Activated naive CD4-positive, alpha-beta T cell treated with anti-CD3 and anti-CD28 coated beads, Interleukin-2, amount 50 U/mL, for 72 hours (primary cell): ENCODE data around the gene SUGCT. TPM values are rescaled to one million over a fixed set of nuclear protein-coding genes. Genes with fewer than 3 reads are reported as not detected.

Source experiments
- ATAC-seq, 2 donors: fragments of 150-1000 bp; cut with Tn5 transposase; 2 replicates each; pipeline ENCODE4 v1.10.0; 2021; ENCODE audit warnings: mild to moderate bottlenecking in 2 of 2, moderate library complexity in 2 of 2
- DNase-seq, 2 donors: peaks; one replicate each; pipeline ENCODE4 v3.0.0; 2021 to 2022; ENCODE audit warnings: low spot score in 2 of 2
- H3K27ac Mint-ChIP-seq, 2 donors: one replicate each; pipeline ENCODE4 v1.8.0; 2022; ENCODE audit warnings: mild to moderate bottlenecking in 2 of 2, mixed read lengths in 2 of 2
- H3K36me3 Mint-ChIP-seq, 2 donors: one replicate each; pipeline ENCODE4 v1.8.0; 2022; ENCODE audit warnings: mixed read lengths in 2 of 2
- H3K9me3 Mint-ChIP-seq, 2 donors: one replicate each; pipeline ENCODE4 v1.8.0; 2022; ENCODE audit warnings: mixed read lengths in 2 of 2
- total RNA-seq, 2 donors: library from RNA; stranded (reverse); gene quantifications; one replicate each; pipeline ENCODE4 v1.2.3, GENCODE V29; 2022

Gene SUGCT
- total RNA-seq, 2 donors from 2014 or later, result 1.1 to 1.8 TPM

- H3K9me3 Mint-ChIP-seq, result no peaks in the 10 kb centered on the region
- H3K27ac Mint-ChIP-seq, result no peak overlapping the region
- DNase-seq (no peak), ATAC-seq (no peak)
- H3K36me3 Mint-ChIP-seq, result no peaks in the 10 kb centered on the region
Measured at GRCh38 chr7:40525764-40526163, 391.0 kb downstream of the SUGCT start.

- DNase-seq (no peak), ATAC-seq (no peak)
- no peaks in the 10 kb centered on the region for H3K36me3 Mint-ChIP-seq
- H3K27ac Mint-ChIP-seq, result no peak overlapping the region
- H3K9me3 Mint-ChIP-seq, result no peaks in the 10 kb centered on the region
Measured at GRCh38 chr7:40526951-40527715, 392.3 kb downstream of the SUGCT start.

- H3K27ac Mint-ChIP-seq, result no peak overlapping the region
Measured at GRCh38 chr7:40527723-40528122, 392.9 kb downstream of the SUGCT start.

GRCh38 chr7:40530292-40530691 lies 395.5 kb downstream of the SUGCT start:
- Mint-ChIP-seq H3K36me3 (no peaks in the 10 kb centered on the region), H3K9me3 (no peaks in the 10 kb centered on the region), H3K27ac (no peak overlapping the region)
- DNase-seq, result no peak
- ATAC-seq, result no peak

More at GRCh38 chr7:40527723-40528122, 392.9 kb downstream of the SUGCT start:
- ATAC-seq, result no peak
- Mint-ChIP-seq H3K36me3 (no peaks in the 10 kb centered on the region), H3K9me3 (no peaks in the 10 kb centered on the region)
- no peak for DNase-seq

- Mint-ChIP-seq H3K9me3 (no peaks in the 10 kb centered on the region), H3K36me3 (no peaks in the 10 kb centered on the region), H3K27ac (no peak overlapping the region)
- ATAC-seq, result no peak
- no peak for DNase-seq
Measured at GRCh38 chr7:40531956-40532355, 397.2 kb downstream of the SUGCT start.

GRCh38 chr7:40535678-40536077 lies 400.9 kb downstream of the SUGCT start:
- Mint-ChIP-seq H3K9me3 (no peaks in the 10 kb centered on the region), H3K27ac (no peak overlapping the region), H3K36me3 (no peaks in the 10 kb centered on the region)
- DNase-seq, result no peak
- no peak for ATAC-seq

GRCh38 chr7:40536421-40536820 lies 401.6 kb downstream of the SUGCT start:
- Mint-ChIP-seq H3K36me3 (no peaks in the 10 kb centered on the region), H3K27ac (no peak overlapping the region), H3K9me3 (no peaks in the 10 kb centered on the region)
- ATAC-seq (no peak), DNase-seq (no peak)

GRCh38 chr7:40538281-40538680 lies 403.5 kb downstream of the SUGCT start:
- DNase-seq, result no peak
- H3K27ac Mint-ChIP-seq, result no peak overlapping the region
- H3K36me3 Mint-ChIP-seq, result no peaks in the 10 kb centered on the region
- no peak for ATAC-seq
- no peaks in the 10 kb centered on the region for H3K9me3 Mint-ChIP-seq

GRCh38 chr7:40541336-40541735 lies 406.5 kb downstream of the SUGCT start:
- Mint-ChIP-seq H3K27ac (no peak overlapping the region), H3K9me3 (no peaks in the 10 kb centered on the region), H3K36me3 (no peaks in the 10 kb centered on the region)
- ATAC-seq (no peak), DNase-seq (no peak)

GRCh38 chr7:40542982-40543741 lies 408.4 kb downstream of the SUGCT start:
- DNase-seq, result no peak
- Mint-ChIP-seq H3K36me3 (no peaks in the 10 kb centered on the region), H3K27ac (no peak overlapping the region), H3K9me3 (no peaks in the 10 kb centered on the region)
- ATAC-seq, result no peak

- no peaks in the 10 kb centered on the region for H3K9me3 Mint-ChIP-seq
- no peaks in the 10 kb centered on the region for H3K36me3 Mint-ChIP-seq
- H3K27ac Mint-ChIP-seq, result no peak overlapping the region
- no peak for DNase-seq
- ATAC-seq, result no peak
Measured at GRCh38 chr7:40544221-40544723, 409.5 kb downstream of the SUGCT start.

- Mint-ChIP-seq H3K27ac (no peak overlapping the region), H3K9me3 (no peaks in the 10 kb centered on the region), H3K36me3 (no peaks in the 10 kb centered on the region)
- ATAC-seq (no peak), DNase-seq (no peak)
Measured at GRCh38 chr7:40544871-40545303, 410.1 kb downstream of the SUGCT start.

- no peak overlapping the region for H3K27ac Mint-ChIP-seq
- ATAC-seq, result no peak
- DNase-seq, result no peak
- H3K9me3 Mint-ChIP-seq, result no peaks in the 10 kb centered on the region
- H3K36me3 Mint-ChIP-seq, result no peaks in the 10 kb centered on the region
Measured at GRCh38 chr7:40545739-40546138, 410.9 kb downstream of the SUGCT start.

- no peaks in the 10 kb centered on the region for H3K36me3 Mint-ChIP-seq
- H3K27ac Mint-ChIP-seq, result no peak overlapping the region
- no peaks in the 10 kb centered on the region for H3K9me3 Mint-ChIP-seq
- ATAC-seq (no peak), DNase-seq (no peak)
Measured at GRCh38 chr7:40546616-40547501, 412.1 kb downstream of the SUGCT start.

GRCh38 chr7:40549372-40550039 lies 414.7 kb downstream of the SUGCT start:
- H3K9me3 Mint-ChIP-seq, result no peaks in the 10 kb centered on the region
- H3K27ac Mint-ChIP-seq, result no peak overlapping the region
- ATAC-seq (no peak), DNase-seq (no peak)
- no peaks in the 10 kb centered on the region for H3K36me3 Mint-ChIP-seq
